Raji (cell line): ENCODE data around the gene UST.

Experiments used
- POLR2A ChIP-seq: IDR thresholded peaks from 2 replicates; pipeline ENCODE4 v1.6.1; 2011; ENCODE audit warnings: low read depth, low read length, control low read depth; ENCODE audit not compliant: insufficient read depth

UST gene

DNA sequence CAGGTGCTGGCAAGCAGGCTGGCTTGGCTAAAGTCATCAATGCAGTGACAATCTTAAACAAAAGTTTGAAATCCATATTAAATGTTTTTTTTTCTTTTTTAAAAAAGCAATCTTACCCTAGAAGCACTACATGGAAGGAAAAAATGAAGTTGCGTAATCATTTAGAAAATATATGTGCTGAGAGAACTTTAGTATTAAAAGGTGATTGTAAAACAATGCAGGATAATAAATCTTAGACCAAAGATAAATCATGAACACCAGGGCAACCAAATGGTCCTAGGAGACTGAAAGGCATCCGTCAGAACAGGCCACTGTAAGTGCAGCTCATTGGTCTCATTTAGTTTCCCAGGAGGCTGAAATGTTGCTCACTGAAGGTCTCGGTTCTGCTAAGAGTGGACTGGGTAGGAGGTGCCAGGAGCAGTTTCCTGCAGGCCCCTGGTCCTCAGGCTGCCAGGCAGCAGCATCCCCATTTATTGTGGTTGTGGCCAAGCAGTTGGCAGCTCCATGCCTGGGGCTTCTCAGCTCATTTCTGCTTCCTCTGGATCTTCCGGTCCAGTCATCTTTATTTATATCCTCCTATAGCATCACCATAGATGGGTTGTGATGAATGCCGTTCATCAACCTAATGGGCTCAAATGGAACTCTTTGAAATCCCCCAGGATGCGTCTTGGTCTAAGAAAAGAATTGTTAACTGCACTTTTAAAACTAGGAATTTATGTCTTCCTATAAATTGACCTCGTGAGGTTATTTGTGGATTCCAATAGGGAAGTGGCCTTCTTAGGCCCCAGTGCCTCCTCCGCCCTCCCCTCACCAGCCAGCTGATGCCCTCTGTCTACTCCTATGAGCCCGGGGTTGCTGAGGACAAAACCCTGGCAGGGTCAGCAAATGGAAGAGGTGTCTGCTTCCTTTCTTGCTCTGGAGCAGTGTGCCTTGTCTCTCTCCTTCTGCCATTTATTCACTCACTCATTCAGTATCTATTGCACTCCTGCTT lies 269.0 kb downstream of the UST start:
- TF ChIP-seq POLR2A: no peak

DNA sequence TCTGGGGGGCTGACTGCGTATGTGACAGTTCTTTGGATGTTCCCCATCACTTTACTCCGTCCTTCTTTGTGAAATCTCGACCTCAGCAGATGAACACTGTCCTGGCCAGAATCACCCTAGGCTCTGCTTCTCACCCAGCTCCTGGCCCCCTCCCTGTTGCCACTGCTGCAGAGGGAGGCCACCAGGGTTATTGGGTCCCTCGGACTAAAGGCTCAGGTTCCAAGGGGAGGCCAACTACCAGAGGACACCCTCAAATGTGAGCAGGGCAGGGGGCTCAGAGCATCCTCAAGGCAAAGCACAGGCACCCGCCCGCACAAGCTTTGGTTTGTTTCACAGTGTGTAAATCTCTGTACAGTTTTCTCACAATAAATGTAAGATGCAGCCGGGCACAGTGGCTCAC lies 269.9 kb downstream of the UST start:
- no peak for TF ChIP-seq POLR2A

DNA sequence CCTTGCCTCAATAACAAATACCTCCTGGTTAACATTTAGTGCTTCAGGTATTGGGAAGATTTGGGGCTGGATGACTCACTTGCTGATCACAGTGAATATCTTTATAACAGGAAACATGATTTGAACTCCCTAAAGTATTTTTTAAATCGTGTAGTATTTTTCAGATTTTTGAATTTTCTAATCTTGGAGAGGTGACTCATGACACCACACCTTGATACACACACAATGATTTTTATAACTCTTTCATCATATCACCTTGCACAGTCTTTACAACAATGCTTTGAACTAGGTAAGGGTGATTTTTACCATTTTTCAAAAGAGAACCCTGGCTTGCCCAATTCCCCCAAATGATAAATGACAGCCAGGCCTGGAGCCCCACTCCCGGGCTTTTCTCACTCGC lies 273.5 kb downstream of the UST start:
- no peak for TF ChIP-seq POLR2A

DNA sequence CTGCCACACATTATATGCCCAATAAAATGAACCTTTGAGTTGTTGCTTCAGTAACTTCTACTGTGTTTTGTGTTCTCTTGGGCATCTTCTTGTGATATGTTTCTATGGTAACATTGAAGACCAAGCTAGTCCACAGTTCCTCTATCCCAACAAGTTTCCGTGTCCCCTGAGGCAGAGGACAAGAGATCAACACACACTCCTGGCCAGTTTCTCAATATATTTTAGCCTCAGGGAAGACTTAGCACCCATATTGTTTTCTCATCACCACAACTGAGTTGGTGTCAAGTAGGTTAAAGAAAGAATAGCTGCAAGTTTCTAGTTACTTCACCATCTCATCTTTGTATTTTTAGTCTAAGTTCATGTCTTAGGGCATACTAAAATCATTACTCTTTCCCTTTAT lies 277.5 kb downstream of the UST start:
- no peak for TF ChIP-seq POLR2A

DNA sequence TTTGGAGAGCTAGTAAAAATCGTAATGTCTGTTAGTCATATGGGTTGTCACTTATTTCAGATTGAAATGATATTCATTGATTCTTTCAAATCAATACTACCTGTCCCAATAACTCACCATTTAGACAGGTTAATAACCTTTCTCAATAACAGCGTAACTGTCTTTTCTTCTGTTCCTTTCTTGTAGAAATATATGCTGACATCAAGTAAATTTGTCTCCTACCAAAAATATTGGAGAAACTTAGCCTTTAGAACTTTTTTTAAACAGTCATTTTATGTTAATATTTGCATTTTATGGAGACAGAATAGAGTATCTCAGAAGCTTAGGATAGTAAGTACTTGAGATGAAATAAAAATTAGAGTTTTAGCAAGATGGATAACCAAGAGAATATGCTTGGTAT lies 278.2 kb downstream of the UST start:
- TF ChIP-seq POLR2A: no peak

- TF ChIP-seq POLR2A: no peak
Observed at GRCh38 chr6:149026530-149026942, 279.7 kb downstream of the UST start.

DNA sequence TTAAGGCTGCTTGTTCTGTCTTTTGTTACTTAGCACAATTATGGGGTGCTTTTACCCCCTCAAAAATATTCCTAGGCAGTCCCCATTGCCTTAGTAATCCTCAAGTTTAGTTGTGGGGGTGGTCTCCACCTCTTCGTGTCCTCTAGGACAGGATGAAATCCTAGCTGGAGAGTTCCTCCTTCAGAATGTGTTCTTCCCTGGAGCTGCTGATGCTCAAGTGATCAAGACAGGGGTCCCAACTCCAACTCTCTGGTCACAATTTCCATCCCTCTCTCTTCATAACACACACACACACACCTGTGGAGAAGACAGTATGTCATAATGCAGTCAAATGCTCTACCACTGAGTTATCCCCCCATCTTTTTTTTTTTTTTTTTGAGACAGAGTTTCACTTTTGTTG lies 280.7 kb downstream of the UST start:
- TF ChIP-seq POLR2A: no peak

DNA sequence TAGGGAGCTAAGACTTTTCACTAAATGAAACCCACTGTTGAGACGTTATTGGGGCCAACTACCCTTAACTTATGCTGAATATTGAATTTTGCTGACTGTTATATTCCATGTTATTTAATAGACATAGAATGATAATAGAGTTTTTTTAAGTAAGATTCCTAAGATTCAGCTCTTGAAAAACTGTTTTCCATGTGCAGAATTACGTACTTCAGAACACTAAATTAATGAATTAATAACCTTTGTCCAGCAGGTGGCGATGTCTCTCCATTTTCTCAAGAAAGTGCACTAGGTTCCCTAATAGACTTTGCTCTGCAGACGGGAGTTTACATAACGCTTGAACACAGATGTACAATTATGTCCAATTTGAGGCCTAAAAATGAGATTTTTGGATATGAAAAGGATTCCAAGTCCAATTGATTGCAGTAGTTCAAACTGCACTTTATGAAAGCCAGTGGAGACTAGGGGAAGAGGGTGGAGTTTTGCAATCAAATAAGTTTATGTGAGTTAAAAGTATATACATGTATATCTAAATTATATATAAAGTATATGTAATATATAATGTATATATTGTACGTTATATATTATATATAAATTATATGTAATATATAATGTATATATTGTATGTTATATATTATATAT lies 282.1 kb downstream of the UST start:
- TF ChIP-seq POLR2A: no peak

- no peak for TF ChIP-seq POLR2A
Observed at GRCh38 chr6:149031201-149031858, 284.5 kb downstream of the UST start.

DNA sequence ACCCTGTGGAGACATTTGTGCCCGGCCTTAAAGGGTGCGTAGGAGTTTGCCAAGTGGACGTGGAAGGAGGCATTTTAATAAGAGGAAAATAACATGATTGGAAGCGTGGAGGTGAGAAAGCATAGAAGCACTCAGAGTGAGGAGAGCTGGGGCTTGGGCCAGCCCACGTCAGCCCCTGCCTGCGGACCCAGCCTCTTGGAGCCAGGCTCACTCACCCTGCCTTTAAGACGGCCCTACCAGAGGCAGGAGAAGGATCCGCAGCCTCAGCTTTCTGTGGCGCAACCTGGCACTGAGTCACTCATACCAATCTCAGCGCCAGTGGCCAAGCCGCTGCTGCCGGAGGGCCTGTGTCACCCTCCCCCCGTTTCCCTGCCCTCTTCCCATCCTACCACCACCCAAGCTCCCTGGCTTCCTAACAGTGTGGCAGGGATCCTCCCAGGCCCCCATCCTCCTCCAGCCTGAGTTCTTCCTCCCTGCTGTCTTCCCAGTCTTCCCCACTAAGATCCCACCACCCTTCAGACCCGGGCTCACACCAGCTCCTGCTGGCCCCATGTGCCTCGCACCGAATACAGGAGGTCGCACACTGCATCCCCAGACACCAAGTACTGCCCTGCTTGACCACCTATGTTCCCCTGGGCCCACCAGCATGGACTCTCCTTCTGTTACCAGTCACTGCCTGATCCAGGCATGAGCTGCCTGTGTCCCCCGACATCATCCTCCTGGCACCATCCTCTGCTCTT lies 285.2 kb downstream of the UST start:
- TF ChIP-seq POLR2A: no peak

- TF ChIP-seq POLR2A: no peak
Observed at GRCh38 chr6:149032599-149033405, 286.0 kb downstream of the UST start.

- TF ChIP-seq POLR2A: no peak
Observed at GRCh38 chr6:149033454-149033853, 286.6 kb downstream of the UST start.

- no peak for TF ChIP-seq POLR2A
Observed at GRCh38 chr6:149035766-149036165, 288.9 kb downstream of the UST start.

DNA sequence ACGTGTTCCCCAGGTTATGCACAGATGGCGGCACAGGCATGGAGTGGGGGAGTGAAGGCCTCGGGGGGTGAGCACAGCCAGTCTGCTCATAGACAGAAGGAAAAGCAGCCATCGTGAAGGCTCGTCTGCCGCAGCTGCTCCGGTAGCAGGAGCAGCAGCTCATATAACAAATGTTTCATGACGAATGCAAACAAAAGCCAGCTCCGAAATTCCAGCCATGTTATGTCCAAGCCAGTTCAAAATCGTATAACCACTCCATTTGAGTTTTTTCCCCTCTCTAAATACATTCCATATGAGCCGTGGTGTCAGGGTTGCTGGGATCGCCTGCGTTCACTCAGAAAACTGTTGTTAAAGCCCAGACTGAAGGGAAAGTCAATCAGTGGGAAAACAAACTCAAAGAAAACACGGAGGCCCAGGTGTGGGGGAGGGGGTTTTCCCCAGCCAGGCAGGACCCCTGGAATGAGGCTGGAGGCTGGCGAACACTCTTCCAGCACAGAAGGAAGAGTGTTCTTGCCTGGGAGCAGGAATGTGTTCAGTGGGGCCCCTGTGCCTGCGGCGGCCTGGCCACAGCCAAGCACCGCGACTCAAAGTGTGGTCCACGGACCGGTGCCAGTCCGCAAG lies 290.3 kb downstream of the UST start:
- TF ChIP-seq POLR2A: no peak
